GM21423 (cell line): Measurements from ENCODE around the gene ZFHX3.

Experiments used
- ATAC-seq: cut with Tn5 transposase; IDR thresholded peaks from one replicate; pipeline ENCODE4 v1.9.1; 2021; ENCODE audit warnings: mild to moderate bottlenecking, moderate library complexity; ENCODE audit not compliant: unreplicated experiment

The ZFHX3 gene

DNA sequence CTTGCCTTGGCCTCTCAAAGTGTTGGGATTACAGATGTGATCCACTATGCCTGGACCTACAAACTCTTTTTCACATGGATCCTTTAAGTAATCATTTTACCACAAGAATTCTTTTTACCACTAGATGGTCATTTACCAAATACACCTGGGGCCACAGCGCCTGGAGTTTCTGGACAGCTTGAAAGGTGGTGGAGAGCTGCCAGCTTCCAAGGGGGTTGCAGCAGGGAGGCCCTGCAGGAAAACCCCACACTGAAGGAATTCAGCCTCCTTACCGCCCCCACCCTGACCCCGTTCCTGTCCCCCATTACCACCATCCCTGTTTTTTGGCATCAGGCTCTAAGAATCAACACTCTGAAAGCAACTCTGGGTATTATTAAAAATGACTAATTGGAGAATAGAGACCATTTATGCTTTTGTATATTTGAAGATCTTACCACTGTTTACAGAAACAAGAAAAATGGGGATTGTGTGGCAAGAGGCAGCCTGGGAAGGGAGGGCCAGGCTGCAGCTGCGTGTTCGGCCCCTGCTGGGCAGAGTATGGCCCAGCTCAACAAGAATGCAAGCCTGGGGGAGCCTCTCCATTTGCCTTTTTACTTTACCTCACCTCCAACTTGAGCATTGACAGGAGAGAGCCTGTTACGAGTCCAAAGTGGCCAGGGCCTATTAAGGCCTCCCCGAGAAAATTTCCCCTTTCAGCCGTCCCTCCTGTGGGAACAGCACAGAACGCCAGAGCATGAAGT lies 209.9 kb downstream of the ZFHX3 start:
- no peak for ATAC-seq

DNA sequence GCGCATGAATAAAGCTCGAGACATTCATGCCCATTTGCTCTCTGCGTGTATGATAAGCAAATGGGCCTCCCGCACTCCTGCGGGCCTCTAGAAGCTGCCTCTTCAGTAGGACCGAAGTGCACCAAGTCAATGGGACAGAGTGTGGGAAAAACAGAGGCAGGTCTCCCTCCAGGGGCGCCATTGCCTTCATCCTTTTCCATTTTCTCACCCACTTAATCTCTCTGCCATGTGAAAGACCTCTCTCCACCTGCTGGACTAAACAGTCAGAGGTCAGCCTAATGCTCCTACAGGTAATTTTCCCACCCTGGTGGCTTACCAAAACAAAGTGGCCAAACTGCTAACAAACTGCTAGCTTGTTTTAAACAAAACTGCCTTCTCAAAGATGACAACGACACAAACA lies 210.9 kb downstream of the ZFHX3 start:
- ATAC-seq: no peak

DNA sequence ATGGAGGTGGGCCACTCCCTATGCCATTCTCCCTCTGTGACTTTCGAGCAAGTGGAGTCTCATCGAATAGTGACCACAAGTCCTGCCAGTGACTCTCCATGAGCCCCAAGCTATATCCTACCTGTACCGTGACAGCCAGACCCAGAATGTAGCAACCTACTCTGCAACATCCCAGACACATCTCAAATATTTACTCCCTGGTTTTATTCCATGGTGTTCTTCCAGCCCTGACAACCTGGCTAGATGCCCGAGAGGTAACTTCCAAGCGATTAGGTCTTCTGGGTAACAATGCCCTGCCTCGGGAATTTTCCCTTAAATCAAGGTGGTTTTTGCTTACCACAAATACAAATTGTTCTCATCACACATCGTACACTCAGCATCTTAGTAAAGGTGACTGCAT lies 211.7 kb downstream of the ZFHX3 start:
- no peak for ATAC-seq

DNA sequence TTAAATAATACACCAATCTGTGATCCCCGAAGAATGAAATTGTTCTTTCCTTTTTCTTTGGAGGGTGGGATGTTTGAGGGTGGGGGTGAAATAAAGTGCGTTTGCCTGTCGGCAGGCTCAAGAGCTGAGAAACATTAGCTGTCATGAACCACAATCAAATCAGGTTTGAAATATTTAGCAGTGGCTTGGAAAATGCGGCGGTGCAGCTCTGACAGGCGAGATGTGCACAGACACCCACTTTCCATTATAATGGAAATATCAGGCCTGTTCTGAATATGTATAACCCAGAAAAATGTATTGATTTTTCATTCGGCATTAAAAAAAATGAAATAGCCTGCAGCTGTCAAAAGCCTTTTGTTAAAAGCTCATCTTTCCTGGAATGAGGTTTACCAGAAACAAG lies 212.8 kb downstream of the ZFHX3 start:
- no peak for ATAC-seq

DNA sequence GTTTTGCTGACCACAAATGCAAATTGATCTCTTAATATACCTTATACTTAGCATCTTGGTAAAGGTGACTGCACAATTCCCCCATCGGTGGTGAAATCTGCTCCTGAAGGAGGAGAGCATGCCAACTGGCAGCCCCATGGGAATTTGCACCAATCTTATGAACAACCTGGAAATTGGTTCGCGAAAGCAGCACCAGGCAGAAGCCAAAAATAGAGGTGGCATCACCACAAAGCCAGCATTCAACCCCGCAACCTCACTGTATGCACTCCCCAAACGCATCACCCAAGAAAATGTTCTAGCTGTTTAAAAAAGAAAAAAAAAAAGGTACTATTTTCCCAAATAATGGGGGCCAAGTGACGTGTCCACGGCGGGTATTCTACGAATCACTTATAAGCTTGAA lies 213.4 kb downstream of the ZFHX3 start:
- no peak for ATAC-seq

DNA sequence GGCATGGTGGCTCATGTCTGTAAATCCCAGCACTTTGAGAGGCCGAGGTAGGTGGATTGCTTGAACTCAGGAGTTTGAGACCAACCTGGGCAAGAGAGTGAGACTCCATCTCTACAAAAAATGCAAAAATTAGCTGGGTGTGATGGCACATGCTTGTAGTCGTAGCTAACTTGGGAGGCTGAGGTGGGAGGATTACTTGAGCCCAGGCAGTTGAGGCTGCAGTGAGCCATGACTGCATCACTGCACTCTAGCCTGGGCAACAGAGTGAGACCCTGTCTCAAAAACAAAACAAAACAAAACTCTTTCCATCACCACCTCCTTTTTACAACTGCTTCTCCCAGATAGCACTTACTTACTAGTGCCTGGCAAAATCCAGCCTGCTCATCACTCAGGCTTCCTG lies 214.0 kb downstream of the ZFHX3 start:
- no peak for ATAC-seq

GRCh38 chr16:72833482-72833881 lies 214.4 kb downstream of the ZFHX3 start:
- ATAC-seq: no peak

DNA sequence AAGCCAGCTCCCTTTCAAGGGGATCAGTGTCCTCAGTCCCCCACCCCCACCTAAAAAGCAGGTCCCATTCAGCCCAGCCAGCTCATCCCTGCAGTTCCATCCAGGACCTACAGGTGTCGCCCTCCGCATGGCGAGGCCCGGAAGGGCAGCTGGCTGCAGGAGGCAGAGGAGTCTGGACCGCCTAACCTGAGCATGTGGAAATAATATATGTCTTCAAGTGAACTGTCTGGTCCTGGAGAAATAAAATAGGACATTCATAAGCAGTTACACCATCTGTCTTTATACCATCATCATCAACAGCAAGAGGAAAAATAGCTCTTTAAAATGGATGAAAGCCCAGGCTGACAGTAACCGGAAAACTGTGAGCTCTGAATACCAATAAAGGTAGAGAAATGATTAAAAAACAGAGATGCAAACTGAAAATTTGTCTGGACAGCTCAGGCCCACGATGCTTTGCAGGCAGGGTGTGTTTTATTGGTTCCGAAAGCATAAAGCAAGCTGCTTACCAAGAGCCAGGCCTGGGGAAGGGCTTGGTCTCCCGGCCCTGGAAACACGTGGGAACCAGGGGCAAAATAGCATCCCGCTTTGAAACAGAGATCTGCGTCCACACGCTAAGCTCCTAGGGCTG lies 215.2 kb downstream of the ZFHX3 start:
- peak; percentile 57 for ATAC-seq

DNA sequence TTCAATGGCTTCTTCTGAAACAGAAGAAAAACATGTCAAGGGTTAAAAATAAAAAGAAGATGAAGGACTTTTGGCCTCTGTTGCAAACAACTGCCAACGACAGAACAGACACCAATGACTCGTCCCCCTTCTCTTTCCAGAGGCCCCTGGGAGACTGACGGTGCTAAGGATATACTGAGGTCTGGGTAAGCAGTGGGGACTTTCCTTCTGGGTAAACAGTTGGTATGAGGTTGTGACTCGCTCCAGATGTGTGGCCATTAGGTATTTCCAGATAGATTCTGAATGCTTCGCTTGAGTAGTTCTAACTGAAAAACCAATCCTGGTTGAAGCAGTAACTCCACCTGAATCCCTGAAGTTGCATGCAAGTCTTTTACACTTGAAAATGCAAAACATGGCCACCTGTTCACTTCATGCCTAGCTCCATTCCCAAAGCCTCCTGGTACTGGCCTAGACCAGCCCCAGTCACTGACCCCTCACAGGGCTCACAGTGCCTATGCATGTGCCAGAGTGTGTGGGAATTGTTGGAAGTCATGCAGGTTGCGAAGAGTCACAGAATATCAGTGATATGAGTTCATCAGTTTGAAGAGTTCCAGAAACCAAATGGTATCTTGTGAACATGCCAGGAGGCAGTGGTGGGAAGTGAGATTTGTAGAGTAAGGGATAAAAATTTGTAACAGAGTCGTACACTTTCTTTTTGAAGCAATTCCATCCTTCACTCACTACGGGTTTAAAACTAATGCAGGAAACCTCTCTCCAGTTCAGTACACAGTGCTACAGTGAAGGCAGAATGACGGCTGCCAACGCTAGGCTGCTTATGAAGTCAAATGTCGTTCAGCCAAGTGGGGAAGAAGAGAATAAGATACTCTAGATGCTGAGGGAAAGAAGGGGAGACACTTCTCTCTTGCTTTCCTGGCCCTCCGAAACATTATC lies 217.8 kb downstream of the ZFHX3 start:
- ATAC-seq: no peak

DNA sequence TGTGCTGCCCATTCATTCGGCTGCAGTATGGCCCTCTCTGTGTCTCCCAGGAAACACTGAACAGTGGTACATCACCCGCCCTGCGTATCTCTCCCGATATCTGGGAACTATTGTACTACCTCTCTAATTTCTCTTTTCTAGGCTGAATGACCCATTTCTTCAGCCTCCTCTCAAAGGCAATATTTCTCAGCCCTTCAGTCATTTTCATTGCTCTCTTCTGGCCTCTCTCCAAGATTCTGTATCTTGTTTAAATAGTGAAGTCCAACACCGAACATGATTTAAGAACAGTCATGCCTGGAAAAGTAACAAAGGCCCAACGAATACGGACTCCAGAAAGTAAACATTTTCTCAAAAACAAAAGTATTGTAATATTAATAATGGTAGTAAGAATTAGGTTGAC lies 220.1 kb downstream of the ZFHX3 start:
- no peak for ATAC-seq

DNA sequence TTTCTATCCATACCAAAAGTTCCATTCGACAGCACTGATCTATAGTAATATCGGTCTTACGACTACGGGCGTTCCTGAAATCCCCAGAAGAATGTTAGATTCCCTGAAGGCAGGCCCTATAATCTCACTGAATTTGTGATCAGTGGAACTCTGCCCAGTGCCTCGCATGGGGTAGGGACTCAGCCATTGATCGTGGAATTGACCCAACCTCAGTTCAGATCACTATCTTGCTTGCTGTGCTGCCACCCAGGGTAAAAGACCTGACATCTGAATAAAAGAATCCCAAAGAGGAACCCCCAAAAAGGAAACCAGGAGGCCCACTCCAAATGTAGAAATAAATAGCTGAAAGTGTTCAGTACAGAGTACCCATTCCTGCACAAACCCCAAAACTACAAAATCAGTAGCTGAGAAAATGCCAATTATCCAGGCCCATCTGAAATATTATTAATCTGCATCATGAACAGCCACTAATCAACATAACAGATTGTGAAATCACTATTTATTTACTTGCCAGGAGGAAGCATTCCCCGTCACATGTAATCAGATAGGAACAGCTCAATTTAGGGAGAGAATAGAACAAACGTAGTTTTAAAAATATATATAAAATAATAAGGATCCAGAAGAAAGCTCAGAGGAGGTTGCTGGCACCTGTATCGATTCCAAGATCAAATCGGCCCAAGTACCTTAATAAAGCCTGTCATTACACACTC lies 221.9 kb downstream of the ZFHX3 start:
- no peak for ATAC-seq

GRCh38 chr16:72824761-72825160 lies 223.2 kb downstream of the ZFHX3 start:
- no peak for ATAC-seq

DNA sequence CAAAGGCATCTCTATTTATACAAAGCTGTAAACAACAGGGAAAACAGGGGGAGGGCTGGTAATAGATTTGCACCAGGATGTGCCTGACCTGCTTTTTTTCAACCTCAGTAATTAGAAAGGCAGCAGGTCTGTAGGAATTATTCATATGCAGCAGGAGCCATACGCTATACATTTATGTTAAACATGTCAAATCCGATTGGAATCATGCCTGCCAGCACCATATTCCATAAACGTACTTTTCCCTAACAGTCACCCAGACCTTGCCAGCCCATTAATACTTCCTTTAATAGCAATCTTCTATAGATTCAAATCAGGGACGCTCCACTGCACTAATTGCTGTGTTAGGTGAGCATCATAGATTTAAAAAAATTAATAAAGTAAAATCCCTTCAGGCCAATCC lies 223.9 kb downstream of the ZFHX3 start:
- ATAC-seq: no peak

DNA sequence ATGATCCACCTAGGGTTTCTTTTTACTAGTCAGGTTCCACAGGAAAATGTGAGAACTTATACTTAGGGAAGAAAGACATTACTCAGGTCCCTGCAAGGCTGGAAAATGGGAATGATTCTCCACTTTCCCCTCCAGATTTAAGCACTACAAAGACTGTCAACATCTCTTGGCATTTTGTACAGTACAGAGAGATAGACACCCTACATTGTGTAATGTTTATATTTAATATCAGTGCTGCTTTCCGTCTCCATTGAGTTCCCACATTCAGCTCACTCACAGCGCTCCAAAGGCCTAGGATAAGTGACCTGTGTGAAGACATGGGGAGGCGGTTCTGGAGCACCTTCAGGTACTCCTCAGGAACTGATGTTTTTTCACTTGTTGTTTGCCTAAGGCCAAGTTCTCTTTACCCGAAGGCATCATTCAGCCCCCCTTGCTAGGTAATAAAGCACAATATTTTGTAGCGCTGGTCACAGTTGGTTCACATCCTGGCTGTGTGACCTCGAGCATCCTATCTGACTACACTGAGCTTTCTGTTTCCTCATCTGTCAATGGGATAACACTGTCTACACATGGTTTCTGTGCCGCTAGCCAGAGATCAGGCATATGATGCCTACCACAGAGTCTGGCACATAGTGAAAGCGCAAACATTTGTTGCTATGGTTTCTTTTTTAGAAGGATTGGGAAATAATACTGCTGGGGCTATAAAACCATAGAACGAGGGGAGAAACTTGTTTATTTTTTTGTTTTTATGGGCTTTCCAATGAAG lies 226.6 kb downstream of the ZFHX3 start:
- ATAC-seq: no peak

DNA sequence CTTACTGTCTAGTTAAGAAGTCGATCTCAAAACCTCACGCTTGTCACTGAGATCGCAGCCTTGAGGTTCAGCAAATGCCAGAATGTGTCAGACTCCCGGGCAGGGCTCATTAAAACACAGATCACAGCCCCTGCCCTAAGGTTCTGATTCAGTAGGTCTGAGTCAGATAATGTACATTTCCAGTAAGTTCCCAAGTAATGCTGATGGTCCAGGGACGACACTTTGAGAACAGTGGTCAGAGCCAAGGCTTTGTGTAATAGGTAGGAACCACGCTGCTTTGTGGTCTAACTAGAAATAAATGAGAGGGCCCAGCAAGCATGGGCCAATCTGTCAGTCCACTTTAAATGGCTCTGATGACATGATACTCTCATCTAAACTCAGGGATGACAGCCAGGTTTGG lies 228.6 kb downstream of the ZFHX3 start:
- ATAC-seq: no peak

DNA sequence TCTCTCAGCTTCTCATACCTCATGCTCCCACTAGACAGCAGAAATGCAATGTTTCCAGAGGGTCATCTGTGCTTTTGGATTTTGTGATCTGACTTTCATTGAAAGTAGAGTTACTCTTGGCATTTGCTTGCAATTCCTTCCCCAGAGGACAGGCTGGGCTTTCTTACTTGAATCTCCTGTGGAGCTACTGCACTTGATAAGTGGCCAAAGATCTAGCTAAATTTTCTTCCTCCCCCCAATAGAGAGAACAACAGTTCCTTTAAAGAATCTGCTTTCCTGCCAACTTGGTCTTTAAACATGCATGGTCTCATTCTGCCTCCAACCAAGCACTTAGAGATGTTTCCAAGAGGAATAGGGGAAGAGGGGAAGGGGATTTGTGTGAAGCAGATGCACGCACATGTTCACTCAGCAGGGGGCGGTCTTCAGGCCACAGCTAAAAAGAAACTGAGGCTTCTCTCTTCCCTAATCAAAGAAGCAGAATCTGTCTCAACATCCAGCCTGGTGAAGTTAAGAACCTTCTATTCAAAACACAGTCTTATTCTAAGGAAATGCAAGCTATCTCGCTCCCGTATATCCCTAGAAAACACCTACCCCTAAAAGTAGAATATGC lies 229.6 kb downstream of the ZFHX3 start:
- ATAC-seq: no peak

GRCh38 chr16:72815348-72816318 lies 232.3 kb downstream of the ZFHX3 start:
- ATAC-seq: no peak

DNA sequence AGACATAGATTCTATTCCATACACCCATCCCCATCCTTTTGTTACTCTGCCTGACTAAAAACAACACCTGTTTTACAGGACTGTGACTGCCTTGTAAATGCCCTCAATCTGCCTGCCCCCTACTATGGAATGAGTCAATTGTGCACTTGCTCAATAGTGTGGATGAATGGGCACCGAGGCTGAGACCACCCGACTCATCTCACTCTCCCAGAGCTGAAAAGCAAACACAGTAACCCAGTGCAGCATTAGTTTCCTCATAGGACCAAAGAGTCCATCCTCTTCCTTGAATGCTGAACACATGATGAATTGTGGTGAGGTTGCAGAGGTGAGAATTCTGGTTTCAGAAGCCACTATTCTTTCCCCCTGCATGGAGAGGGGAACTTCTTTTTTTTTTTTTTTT lies 233.7 kb downstream of the ZFHX3 start:
- no peak for ATAC-seq

DNA sequence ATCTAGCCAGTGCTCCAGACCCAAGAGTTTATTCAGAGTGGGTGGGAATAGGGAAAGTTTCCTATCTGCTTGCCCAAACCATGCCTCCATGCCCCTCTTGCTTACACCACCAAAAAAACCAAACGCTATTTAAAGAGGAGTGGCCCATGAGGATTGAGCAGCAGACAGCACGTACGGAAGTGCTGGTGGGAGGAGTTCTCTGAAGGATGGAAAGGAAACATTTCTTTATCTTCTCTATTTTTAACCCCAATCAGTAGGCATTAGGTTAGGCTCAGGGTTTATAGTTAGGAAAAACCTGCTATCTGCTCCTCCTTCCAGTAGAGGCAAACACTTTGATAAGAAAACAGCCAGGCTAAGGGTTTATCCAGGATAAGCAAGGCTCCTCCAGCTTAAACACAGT lies 235.3 kb downstream of the ZFHX3 start:
- no peak for ATAC-seq
